A549 treated with Hydrocortisone at 1 μM for 4 hours (cell line): ENCODE measurements around the gene PSG7. TPM values are rescaled to one million over a fixed set of nuclear protein-coding genes. Genes with fewer than 3 reads are reported as not detected.

ENCODE experiments used
- total RNA-seq: library from RNA; stranded (reverse); fragments of 200-300 nt; extraction: Qiagen RNA extraction; gene quantifications from 5 replicates; pipeline ENCODE4 v1.2.3, GENCODE V29; 2022

Gene PSG7
- 0.10 TPM in 1 of 5 replicates, not detected in the others for total RNA-seq

DNA sequence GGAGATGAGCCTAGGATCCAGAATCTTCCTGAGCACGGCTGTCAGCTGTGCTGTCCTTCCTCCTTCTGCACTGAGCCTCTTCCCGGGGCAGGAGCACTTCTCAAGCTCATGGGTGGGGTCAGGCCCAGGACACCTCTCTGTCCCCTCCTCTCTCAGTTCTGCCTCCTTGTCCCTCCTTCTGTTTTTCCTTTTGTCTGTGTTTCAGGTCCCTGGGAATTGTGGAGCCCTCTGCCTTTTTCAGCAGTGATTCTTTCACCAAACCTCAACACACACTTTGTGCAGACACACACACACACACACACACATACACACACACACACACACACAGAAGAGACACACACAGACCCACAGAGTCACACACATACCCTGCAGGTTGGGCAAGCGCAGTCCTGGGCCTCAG, at the start of gene PSG7:
TSS of gene PSG7 (minus strand) at position 101 of the 400 bp plus-strand sequence. CDS start 131 bp downstream, outside the sequence.

GRCh38 chr19:42917634-42918033, 19.4 kb downstream of the PSG7 start, which contains the start of gene PSG6:
TSS of gene PSG6 (minus strand) at chr19:42917894. CDS start at chr19:42917792, 102 bp downstream.

DNA sequence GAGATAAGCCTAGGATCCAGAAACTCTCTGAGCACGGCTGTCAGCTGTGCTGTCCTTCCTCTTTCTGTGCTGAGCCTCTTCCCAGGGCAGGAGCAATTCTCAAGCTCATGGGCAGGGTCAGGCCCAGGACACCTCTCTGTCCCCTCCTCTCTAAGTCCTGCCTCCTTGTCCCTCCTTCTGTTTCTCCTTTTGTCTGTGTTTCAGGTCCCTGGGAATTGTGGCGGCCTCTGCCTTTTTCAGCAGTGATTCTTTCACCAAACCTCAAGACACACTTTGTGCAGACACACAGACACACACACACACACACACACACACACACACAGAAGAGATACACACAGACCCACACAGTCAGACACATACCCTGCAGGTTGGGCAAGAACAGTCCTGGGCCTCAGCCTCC, 57.4 kb downstream of the PSG7 start, which contains the start of gene PSG1:
TSS of gene PSG1 (minus strand) at position 101 of the 400 bp plus-strand sequence. CDS start 132 bp downstream, outside the sequence.

Other genes starting within 250 kb of the PSG7 start
- 0.07 to 0.26 TPM (median 0.09 TPM) in 3 of 5 replicates, not detected in the others for gene PSG3, start 196.7 kb downstream of the PSG7 start, total RNA-seq
- gene PSG8, start 171.5 kb downstream of the PSG7 start, total RNA-seq = 0.16 to 0.39 TPM (median 0.29 TPM) in 4 of 5 replicates, not detected in the other
- 0.10 to 0.44 TPM (median 0.20 TPM) in 5 replicates for gene PSG1, start 57.5 kb downstream of the PSG7 start, total RNA-seq
- gene PSG6, start 19.3 kb downstream of the PSG7 start, total RNA-seq = not detected in 5 replicates
- gene PSG11, start 89.3 kb upstream of the PSG7 start, total RNA-seq = not detected in 5 replicates
- gene PSG2, start 145.5 kb upstream of the PSG7 start, total RNA-seq = 0.05 TPM in 1 of 5 replicates, not detected in the others
- 0.40 to 0.95 TPM (median 0.58 TPM) in 5 replicates for gene PSG5, start 249.3 kb upstream of the PSG7 start, total RNA-seq